SJSA1 (cell line): ENCODE results near the gene CAB39L. TPM values are rescaled to one million over a fixed set of nuclear protein-coding genes. Genes with fewer than 3 reads are reported as not detected.

Experiments used
- DNase-seq, 2 experiments: peaks; one replicate each; pipeline ENCODE4 v3.0.0-alpha.2; 2015 to 2020; ENCODE audit warnings: low spot score in 2 of 2, low read depth in 1 of 2
- H3K27ac ChIP-seq: fragments of 250-450 bp; sonication (Bioruptor Pico); 2 replicates; pipeline ENCODE4 v1.5.1; 2020; ENCODE audit warnings: mild to moderate bottlenecking, moderate library complexity
- H3K27me3 ChIP-seq: fragments of 250-450 bp; sonication (Bioruptor Pico); replicated peaks from 2 replicates; pipeline ENCODE4 v1.5.1; 2020; ENCODE audit warnings: mild to moderate bottlenecking, moderate library complexity
- H3K36me3 ChIP-seq: fragments of 250-450 bp; sonication (Bioruptor Pico); 2 replicates; pipeline ENCODE4 v1.5.1; 2020; ENCODE audit warnings: mild to moderate bottlenecking
- H3K4me1 ChIP-seq: fragments of 250-450 bp; sonication (Bioruptor Pico); replicated peaks from 2 replicates; pipeline ENCODE4 v1.6.1; 2021; ENCODE audit warnings: mild to moderate bottlenecking
- H3K4me3 ChIP-seq: fragments of 250-450 bp; sonication (Bioruptor Pico); 2 replicates; pipeline ENCODE4 v1.5.1; 2020; ENCODE audit warnings: mild to moderate bottlenecking
- H3K9me3 ChIP-seq: fragments of 250-450 bp; sonication (Bioruptor Pico); replicated peaks from 2 replicates; pipeline ENCODE4 v1.5.1; 2020; ENCODE audit warnings: mild to moderate bottlenecking
- total RNA-seq: library from RNA; depleted of rRNA; stranded (reverse); fragments of >200 nt; shearing (Covaris generic); gene quantifications from 2 replicates; pipeline ENCODE4 v1.2.3, GENCODE V29; 2014

CAB39L gene
- total RNA-seq, 1 experiment from 2014 or later, result 6.5 TPM

GRCh38 chr13:49315756-49316482, 127.9 kb downstream of the CAB39L start:
- Histone ChIP-seq H3K36me3 (no peaks in the 10 kb centered on the region), H3K9me3 (no peaks in the 10 kb centered on the region), H3K27me3 (no peaks in the 10 kb centered on the region), H3K4me3 (no peak overlapping the region), H3K4me1 (peaks cover 44% of the 10 kb centered on the region), H3K27ac (no peak overlapping the region)
- DNase-seq, result no peak

GRCh38 chr13:49315036-49315565, 128.8 kb downstream of the CAB39L start:
- peaks cover 36% of the 10 kb centered on the region for H3K4me1 ChIP-seq
- no peaks in the 10 kb centered on the region for H3K9me3 ChIP-seq
- H3K4me3 ChIP-seq, result no peak overlapping the region
- no peaks in the 10 kb centered on the region for H3K27me3 ChIP-seq
- peak in 1 of 2 experiments; percentile 16 for DNase-seq
- peak overlapping the region; percentile 99 for H3K27ac ChIP-seq
- H3K36me3 ChIP-seq, result no peaks in the 10 kb centered on the region

GRCh38 chr13:49314344-49314882, 129.5 kb downstream of the CAB39L start:
- peaks cover 30% of the 10 kb centered on the region for H3K4me1 ChIP-seq

GRCh38 chr13:49311816-49312215, 132.0 kb downstream of the CAB39L start:
- no peak for DNase-seq
- Histone ChIP-seq H3K4me1 (peaks cover 38% of the 10 kb centered on the region), H3K27ac (no peak overlapping the region), H3K9me3 (no peaks in the 10 kb centered on the region), H3K27me3 (no peaks in the 10 kb centered on the region), H3K4me3 (no peak overlapping the region), H3K36me3 (no peaks in the 10 kb centered on the region)

More at GRCh38 chr13:49314344-49314882, 129.5 kb downstream of the CAB39L start:
- Histone ChIP-seq H3K4me3 (no peak overlapping the region), H3K9me3 (no peaks in the 10 kb centered on the region), H3K27ac (peak overlapping the region; percentile 99), H3K27me3 (no peaks in the 10 kb centered on the region), H3K36me3 (no peaks in the 10 kb centered on the region)
- peak in 1 of 2 experiments; percentile 55 for DNase-seq

GRCh38 chr13:49310251-49310650, 133.6 kb downstream of the CAB39L start:
- Histone ChIP-seq H3K9me3 (no peaks in the 10 kb centered on the region), H3K4me1 (peaks cover 38% of the 10 kb centered on the region), H3K36me3 (no peaks in the 10 kb centered on the region), H3K27me3 (no peaks in the 10 kb centered on the region), H3K4me3 (no peak overlapping the region), H3K27ac (no peak overlapping the region)
- DNase-seq, result no peak

GRCh38 chr13:49308921-49309408, 134.9 kb downstream of the CAB39L start:
- peak overlapping the region; percentile 68 for H3K27ac ChIP-seq
- H3K36me3 ChIP-seq, result no peaks in the 10 kb centered on the region
- H3K27me3 ChIP-seq, result no peaks in the 10 kb centered on the region
- H3K4me3 ChIP-seq, result no peak overlapping the region
- peak in 1 of 2 experiments; percentile 29 for DNase-seq
- no peaks in the 10 kb centered on the region for H3K9me3 ChIP-seq
- peaks cover 25% of the 10 kb centered on the region for H3K4me1 ChIP-seq

- peak overlapping the region; percentile 68 for H3K27ac ChIP-seq
- H3K27me3 ChIP-seq, result no peaks in the 10 kb centered on the region
- DNase-seq, result no peak
- H3K36me3 ChIP-seq, result no peaks in the 10 kb centered on the region
- H3K4me1 ChIP-seq, result peaks cover 18% of the 10 kb centered on the region
- H3K4me3 ChIP-seq, result no peak overlapping the region
- no peaks in the 10 kb centered on the region for H3K9me3 ChIP-seq
Observed at GRCh38 chr13:49308097-49308875, 135.6 kb downstream of the CAB39L start.

- no peaks in the 10 kb centered on the region for H3K36me3 ChIP-seq
- DNase-seq, result no peak
- no peak overlapping the region for H3K27ac ChIP-seq
- H3K27me3 ChIP-seq, result no peaks in the 10 kb centered on the region
- H3K4me3 ChIP-seq, result no peak overlapping the region
- H3K9me3 ChIP-seq, result no peaks in the 10 kb centered on the region
- peaks cover 15% of the 10 kb centered on the region for H3K4me1 ChIP-seq
Observed at GRCh38 chr13:49307365-49307764, 136.5 kb downstream of the CAB39L start.

- Histone ChIP-seq H3K9me3 (no peaks in the 10 kb centered on the region), H3K27me3 (no peaks in the 10 kb centered on the region), H3K4me1 (peaks cover 24% of the 10 kb centered on the region), H3K27ac (no peak overlapping the region), H3K36me3 (no peaks in the 10 kb centered on the region), H3K4me3 (no peak overlapping the region)
- no peak for DNase-seq
Observed at GRCh38 chr13:49305792-49306425, 138.0 kb downstream of the CAB39L start.

GRCh38 chr13:49304763-49305700, 138.8 kb downstream of the CAB39L start:
- Histone ChIP-seq H3K27ac (no peak overlapping the region), H3K27me3 (no peaks in the 10 kb centered on the region)
- no peak for DNase-seq

GRCh38 chr13:49304356-49304755, 139.5 kb downstream of the CAB39L start:
- Histone ChIP-seq H3K9me3 (no peaks in the 10 kb centered on the region), H3K27me3 (no peaks in the 10 kb centered on the region), H3K4me1 (peaks cover 25% of the 10 kb centered on the region), H3K36me3 (no peaks in the 10 kb centered on the region), H3K4me3 (no peak overlapping the region), H3K27ac (no peak overlapping the region)
- no peak for DNase-seq

More at GRCh38 chr13:49304763-49305700, 138.8 kb downstream of the CAB39L start:
- Histone ChIP-seq H3K36me3 (no peaks in the 10 kb centered on the region), H3K4me3 (no peak overlapping the region), H3K9me3 (no peaks in the 10 kb centered on the region), H3K4me1 (peaks cover 25% of the 10 kb centered on the region)

- no peak overlapping the region for H3K4me3 ChIP-seq
- no peaks in the 10 kb centered on the region for H3K9me3 ChIP-seq
- DNase-seq, result no peak
- peaks cover 19% of the 10 kb centered on the region for H3K4me1 ChIP-seq
- H3K27ac ChIP-seq, result no peak overlapping the region
- H3K36me3 ChIP-seq, result no peaks in the 10 kb centered on the region
- no peaks in the 10 kb centered on the region for H3K27me3 ChIP-seq
Observed at GRCh38 chr13:49303533-49304252, 140.2 kb downstream of the CAB39L start.
